Lung (tissue), 12 donors: ENCODE results near the gene PEPD. TPM values are rescaled to one million over a fixed set of nuclear protein-coding genes. Genes with fewer than 3 reads are reported as not detected.

ENCODE experiments used
- ATAC-seq: fragments of 200-7000 bp; cut with Tn5 transposase; one replicate; pipeline ENCODE4 v1.9.1; 2020; ENCODE audit warnings: moderate number of reproducible peaks; ENCODE audit not compliant: insufficient read depth, low FRiP score
- DNase-seq, 3 donors: peaks; one replicate each; pipeline ENCODE4 v3.0.0-alpha.2; 2013 to 2017
- H3K27ac ChIP-seq, 2 donors: one replicate each; pipeline ENCODE4 v1.5.1; 2013; ENCODE audit warnings: mild to moderate bottlenecking in 2 of 2, moderate library complexity in 2 of 2, control low read depth in 1 of 2, inconsistent platforms in 1 of 2, low read depth in 1 of 2, low read length in 1 of 2
- H3K27me3 ChIP-seq, 3 donors: one replicate each; pipeline ENCODE4 v1.5.1; 2013; ENCODE audit warnings: low read length in 2 of 3; ENCODE audit not compliant: control insufficient read depth in 3 of 3, insufficient read depth in 3 of 3
- H3K36me3 ChIP-seq, 4 donors: one replicate each; pipeline ENCODE4 v1.5.1; 2013; ENCODE audit warnings: low read length in 4 of 4, mild to moderate bottlenecking in 1 of 4, moderate library complexity in 1 of 4; ENCODE audit not compliant: control insufficient read depth in 4 of 4, insufficient read depth in 4 of 4
- H3K4me1 ChIP-seq, 5 donors: one replicate each; pipeline ENCODE4 v1.5.1; 2013; ENCODE audit warnings: low read length in 5 of 5, mild to moderate bottlenecking in 2 of 5, moderate library complexity in 1 of 5; ENCODE audit not compliant: control insufficient read depth in 5 of 5, insufficient read depth in 5 of 5
- H3K4me3 ChIP-seq: one replicate; pipeline ENCODE4 v1.5.1; 2013; ENCODE audit warnings: mild to moderate bottlenecking, control low read depth, moderate library complexity
- H3K9ac ChIP-seq, 2 donors: one replicate each; pipeline ENCODE4 v1.5.1; 2013; ENCODE audit warnings: low read length in 2 of 2, control low read depth in 1 of 2; ENCODE audit not compliant: insufficient read depth in 1 of 2
- H3K9me3 ChIP-seq, 4 donors: one replicate each; pipeline ENCODE4 v1.5.1; 2013; ENCODE audit warnings: low read length in 3 of 4, mild to moderate bottlenecking in 1 of 4, moderate library complexity in 1 of 4; ENCODE audit not compliant: control insufficient read depth in 4 of 4, insufficient read depth in 3 of 4
- CTCF ChIP-seq: IDR thresholded peaks from 2 replicates; pipeline ENCODE4 v1.5.1; 2012; ENCODE audit warnings: mild to moderate bottlenecking; ENCODE audit errors: control extremely low read depth, extremely low read depth
- WGBS, 2 donors: extraction: QIAGEN DNeasy Blood & Tissue Kit; methylation state at CpG; one replicate each; pipeline ENCODE4 v1.1.7; 2013; 5-methylcytosine and 5-hydroxymethylcytosine counted together
- polyA plus RNA-seq, 2 donors: library from polyadenylated mRNA; stranded (reverse); fragments of 200-250 nt; gene quantifications; one replicate each; pipeline ENCODE4 v1.2.1, GENCODE V29; 2013
- total RNA-seq, 2 donors: library from RNA; depleted of rRNA in 1 of 2; stranded (reverse); fragments of >200 nt in 1 of 2; gene quantifications; one replicate each; pipeline ENCODE4 v1.2.1, GENCODE V29; 2014 to 2021
- donor health status: control.
- donor health status: control.
- donor health status: Bipolar disorder and iron deficiency.
- donor health status: healthy.
- donor health status: DM: yes; HTN: yes; CAD: no.

The PEPD gene
- total and polyA plus RNA-seq, 4 donors: 29.6 to 88.2 (median 73.4) TPM

- ATAC-seq (peak; percentile 19), DNase-seq (peak; percentile 76 to 81 (median 77))
- 69 to 77% methylated on average over 18 of the region's 18 CpGs for WGBS, 2 donors
- Histone ChIP-seq H3K4me3 (no peak overlapping the region), H3K9me3 (no peaks in the 10 kb centered on the region), H3K27me3 (no peaks in the 10 kb centered on the region), H3K36me3 (peaks cover 0 to 5% (median 0%) of the 10 kb centered on the region in 4 donors), H3K9ac (no peak overlapping the region), H3K27ac (peak overlapping the region in 1 of 2 donors; percentile 61), H3K4me1 (peaks cover 0 to 40% (median 21%) of the 10 kb centered on the region in 5 donors)
- TF ChIP-seq CTCF: no peak
Observed at GRCh38 chr19:33403221-33403972, 118.2 kb downstream of the PEPD start.

GRCh38 chr19:33402421-33403220 is 119.0 kb downstream of the PEPD start:
- peaks cover 0 to 40% (median 21%) of the 10 kb centered on the region in 5 donors for H3K4me1 ChIP-seq
- no peaks in the 10 kb centered on the region for H3K27me3 ChIP-seq
- no peak overlapping the region for H3K4me3 ChIP-seq
- no peak for TF ChIP-seq CTCF
- ATAC-seq (no peak), DNase-seq (no peak)
- peak overlapping the region in 1 of 2 donors; percentile 37 for H3K27ac ChIP-seq
- H3K9ac ChIP-seq: no peak overlapping the region
- 76 to 79% methylated on average over 17 to 18 of the region's 18 CpGs for WGBS, 2 donors
- H3K9me3 ChIP-seq: no peaks in the 10 kb centered on the region
- H3K36me3 ChIP-seq: peaks cover 0 to 5% (median 0%) of the 10 kb centered on the region in 4 donors

GRCh38 chr19:33401683-33402420 is 119.7 kb downstream of the PEPD start:
- DNase-seq (no peak), ATAC-seq (no peak)
- no peak overlapping the region for H3K9ac ChIP-seq
- peaks cover 0 to 5% (median 0%) of the 10 kb centered on the region in 4 donors for H3K36me3 ChIP-seq
- no peak overlapping the region for H3K27ac ChIP-seq
- no peak overlapping the region for H3K4me3 ChIP-seq
- no peak for TF ChIP-seq CTCF
- peaks cover 0 to 47% (median 25%) of the 10 kb centered on the region in 5 donors for H3K4me1 ChIP-seq
- H3K9me3 ChIP-seq: no peaks in the 10 kb centered on the region
- no peaks in the 10 kb centered on the region for H3K27me3 ChIP-seq
- 95 to 96% methylated on average over 30 of the region's 30 CpGs for WGBS, 2 donors
